HG03135 (cell line): ENCODE data around the gene GRK1.
"Not testable (repeated sequence)": the region's sequence is repeated elsewhere in the genome, so short reads cannot be mapped to it uniquely, and the experiment has no call there.

Experiments
- ATAC-seq: cut with Tn5 transposase; IDR thresholded peaks from one replicate; pipeline ENCODE4 v1.9.1; 2021; ENCODE audit warnings: mild to moderate bottlenecking, moderate library complexity; ENCODE audit not compliant: unreplicated experiment

Gene GRK1

GRCh38 chr13:113664751-113665596, 2.0 kb upstream of the GRK1 start:
- ATAC-seq: no peak

DNA sequence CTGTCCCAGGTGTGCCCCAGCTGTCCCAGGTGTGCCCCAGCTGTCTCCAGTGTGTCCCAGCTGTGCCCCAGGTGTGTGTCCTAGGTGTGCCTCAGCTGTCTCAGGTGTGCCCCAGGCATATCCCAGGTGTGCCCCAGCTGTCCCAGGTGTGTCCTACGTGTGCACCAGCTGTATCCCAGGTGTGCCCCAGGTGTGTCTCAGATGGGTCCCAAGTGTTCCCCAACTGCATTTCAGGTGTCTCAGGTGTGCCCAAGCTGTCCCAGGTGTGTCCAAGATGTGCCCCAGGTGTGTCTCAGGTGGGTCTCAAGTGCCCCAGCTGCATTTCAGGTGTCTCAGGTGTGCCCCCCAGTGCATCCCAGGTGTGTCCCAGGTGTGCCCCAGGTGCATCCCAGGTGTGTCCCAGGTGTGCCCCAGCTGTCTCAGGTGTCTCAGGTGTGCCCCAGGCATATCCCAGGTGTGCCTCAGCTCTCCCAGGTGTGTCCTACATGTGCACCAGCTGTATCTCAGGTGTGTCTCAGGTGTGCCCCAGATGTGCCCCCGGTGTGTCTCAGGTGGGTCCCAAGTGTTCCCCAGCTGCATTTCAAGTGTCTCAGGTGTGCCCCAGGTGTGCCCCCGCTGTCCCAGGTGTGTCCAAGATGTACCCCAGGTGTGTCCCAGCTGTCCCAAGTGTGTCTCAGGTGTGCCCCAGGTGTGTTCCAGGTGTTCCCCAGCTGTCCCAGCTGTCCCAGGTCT, 1.3 kb upstream of the GRK1 start:
- no peak for ATAC-seq

DNA sequence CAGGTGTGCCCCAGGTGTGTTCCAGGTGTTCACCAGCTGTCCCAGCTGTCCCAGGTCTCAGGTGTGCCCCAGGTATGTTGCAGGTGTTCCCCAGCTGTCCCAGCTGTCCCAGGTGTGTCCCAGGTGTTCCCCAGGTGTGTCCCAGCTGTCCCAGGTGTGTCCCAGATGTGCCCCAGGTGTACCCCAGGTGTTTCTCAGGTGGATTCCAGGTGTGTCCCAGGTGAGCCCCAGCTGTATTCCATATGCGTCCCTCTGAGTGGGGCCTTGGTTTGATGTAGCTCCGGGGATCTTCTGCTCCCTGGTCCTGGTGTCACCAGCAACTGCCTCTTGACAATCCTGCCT, 719 bp upstream of the GRK1 start:
- no peak for ATAC-seq

GRCh38 chr13:113667771-113668490, 912 bp downstream of the GRK1 start:
- ATAC-seq: no peak

- ATAC-seq: no peak
These were observed 1.5 kb downstream of the GRK1 start for GRCh38 chr13:113668491-113668971.

DNA sequence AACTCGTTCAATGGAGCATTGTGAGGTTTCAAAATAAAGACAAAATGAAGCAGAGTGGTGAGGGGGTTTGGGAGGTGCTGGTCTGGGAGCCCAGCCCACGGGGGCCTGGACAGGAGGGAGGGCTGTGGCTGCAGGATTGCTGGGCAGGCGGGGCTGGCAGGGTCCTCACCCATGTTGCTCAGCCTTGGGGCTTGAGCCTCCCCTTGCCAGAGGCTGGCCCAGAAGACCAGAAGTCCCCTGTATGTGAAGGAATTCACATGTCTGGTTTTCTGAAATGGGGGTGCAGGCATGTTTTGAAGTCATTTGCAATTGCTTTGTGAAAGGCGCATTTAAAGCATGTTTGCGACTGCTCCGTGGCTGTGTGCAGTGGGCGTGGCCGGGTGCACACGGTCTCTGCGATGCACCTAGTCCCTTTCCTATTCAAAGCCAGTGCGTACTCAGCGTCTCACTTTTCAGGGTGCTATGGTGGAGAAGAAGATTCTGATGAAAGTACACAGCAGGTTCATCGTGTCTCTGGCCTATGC, 2.3 kb downstream of the GRK1 start:
- no peak for ATAC-seq

DNA sequence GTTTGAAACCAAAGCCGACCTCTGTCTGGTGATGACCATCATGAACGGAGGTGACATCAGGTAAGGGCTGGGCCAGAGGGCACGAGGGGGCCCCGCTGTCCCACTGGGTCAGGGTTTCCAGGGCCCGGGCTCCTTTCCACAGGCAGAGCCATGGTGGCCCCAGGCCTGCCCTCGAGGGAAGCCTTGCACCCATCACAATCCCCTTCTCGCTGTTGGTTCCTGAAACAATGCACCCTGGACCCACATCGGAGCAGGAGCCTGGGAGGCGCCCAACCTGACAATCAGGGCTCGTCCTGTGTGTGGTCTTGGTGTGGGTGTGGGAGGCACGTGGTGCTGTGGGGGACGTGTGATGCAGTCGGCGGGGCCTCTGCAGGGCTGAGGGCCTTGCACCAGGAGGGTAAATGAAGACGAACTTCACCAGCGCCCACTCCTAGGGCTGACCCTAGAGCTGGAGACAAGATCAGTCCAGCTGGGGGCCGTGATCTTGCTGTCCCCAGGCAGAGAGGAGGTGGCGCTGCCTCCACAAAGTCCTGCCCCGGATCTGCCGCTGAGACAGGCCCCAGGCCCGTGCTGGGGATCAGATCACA, 2.8 kb downstream of the GRK1 start:
- no peak for ATAC-seq

DNA sequence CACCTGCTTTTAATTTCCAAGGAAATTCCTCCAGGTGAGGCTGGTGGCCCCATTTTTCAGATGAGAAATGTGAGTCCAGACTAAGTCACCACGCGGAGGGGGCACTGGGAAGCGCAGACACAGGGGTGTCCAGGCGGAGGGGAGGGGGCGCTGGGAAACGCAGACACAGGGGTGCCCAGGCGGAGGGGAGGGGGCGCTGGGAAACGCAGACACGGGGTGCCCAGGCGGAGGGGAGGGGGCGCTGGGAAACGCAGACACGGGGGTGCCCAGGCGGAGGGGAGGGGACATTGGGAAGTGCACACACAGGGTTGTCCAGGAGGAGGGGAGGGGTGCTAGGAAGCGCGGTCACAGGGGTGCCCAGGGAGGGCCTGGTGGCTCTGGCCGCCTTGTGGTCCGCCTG, 3.5 kb downstream of the GRK1 start:
- ATAC-seq: no peak

DNA sequence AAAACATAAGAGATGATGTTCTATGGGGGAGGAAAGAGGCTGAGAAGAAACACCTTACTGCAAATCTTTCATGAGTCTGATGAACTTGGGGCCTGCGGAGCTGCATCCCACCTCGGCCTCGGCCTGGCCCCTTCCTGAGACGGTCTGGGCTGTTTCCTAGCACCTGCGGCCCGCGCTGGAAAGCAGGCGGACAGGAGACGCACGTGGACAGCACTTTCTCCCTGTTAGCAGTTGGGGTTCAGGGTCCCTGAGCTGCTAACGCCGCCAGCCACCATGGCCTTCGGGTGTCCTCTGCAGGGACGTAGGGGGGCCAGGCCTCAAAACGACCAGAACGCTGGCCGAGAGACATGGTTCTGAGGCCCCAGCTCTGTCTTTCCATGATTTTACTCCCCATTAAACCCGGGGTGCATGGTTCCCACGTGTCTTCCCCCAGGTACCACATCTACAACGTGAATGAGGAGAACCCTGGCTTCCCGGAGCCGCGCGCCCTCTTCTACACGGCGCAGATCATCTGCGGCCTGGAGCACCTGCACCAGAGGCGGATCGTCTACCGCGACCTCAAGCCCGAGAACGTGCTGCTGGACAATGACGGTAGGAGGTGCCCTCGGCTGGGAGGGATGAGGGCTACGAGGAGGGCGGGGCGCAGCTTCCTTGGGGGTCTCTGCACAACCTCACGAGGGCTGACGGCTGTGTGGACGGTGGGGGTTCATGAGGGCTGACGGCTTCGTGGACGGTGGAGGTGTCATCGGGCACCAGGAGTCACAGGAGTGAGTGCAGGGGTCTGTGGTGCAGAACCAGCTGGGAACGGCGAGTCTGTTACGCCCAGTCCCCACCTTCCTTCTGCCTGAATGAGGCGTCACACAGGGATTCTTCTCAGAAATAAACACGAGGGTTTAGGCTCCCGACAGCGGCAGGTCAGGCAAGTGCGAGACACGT, 4.3 kb downstream of the GRK1 start:
- no peak for ATAC-seq

GRCh38 chr13:113672002-113672651, 5.1 kb downstream of the GRK1 start:
- ATAC-seq: no peak

DNA sequence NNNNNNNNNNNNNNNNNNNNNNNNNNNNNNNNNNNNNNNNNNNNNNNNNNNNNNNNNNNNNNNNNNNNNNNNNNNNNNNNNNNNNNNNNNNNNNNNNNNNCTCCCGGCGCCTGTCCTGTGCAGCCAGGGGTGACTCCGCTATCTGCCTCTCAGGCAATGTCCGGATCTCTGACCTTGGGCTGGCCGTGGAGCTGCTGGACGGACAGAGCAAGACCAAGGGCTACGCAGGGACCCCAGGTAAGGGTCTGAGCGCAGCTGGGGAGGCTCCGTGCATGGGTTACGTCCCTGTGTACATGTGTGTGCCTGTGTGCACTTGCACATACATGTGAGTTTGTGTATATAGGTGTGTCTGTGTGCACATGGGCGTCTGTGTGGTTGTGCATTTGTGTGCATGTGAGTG, 55.9 kb downstream of the GRK1 start:
- ATAC-seq: no peak

- no peak for ATAC-seq
These were observed 56.5 kb downstream of the GRK1 start for GRCh38 chr13:113723410-113724015.

DNA sequence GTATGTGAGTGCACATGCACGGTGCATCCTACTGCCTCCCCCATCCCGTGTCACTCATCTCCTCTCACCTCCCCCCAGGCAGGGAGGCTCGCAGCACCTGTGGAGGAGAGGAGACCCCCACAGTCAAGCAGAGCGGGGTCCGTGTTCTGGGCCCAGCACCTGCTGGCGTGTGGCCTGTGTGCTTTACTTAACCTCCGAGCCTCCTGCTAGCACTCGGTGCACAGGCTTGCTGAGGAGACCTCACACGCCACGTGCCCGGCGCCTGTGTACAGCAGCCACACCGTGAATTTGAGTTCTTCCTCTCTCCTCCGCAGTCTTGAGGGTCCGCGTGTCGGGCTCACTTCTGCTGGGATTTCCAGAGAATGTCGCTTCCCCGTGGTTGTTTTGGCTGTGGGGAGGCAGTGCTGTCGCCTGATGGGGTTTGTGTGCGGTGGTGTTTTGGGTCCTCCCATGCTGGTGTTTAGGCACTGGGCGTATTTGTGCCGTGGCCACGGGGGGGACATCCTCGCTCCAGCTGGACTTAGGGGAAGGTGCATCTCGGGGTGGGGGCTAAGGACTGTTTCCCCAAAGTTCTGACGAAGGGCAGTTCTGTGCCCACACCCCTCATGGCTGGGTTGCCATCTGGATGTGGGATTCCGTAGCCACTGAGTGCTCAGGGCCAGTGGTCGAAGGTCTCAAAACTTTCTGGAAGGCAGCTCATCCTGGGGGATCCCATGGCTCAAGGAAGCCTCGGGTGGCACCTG, 57.2 kb downstream of the GRK1 start:
- ATAC-seq: no peak

GRCh38 chr13:113724780-113725315, 57.8 kb downstream of the GRK1 start:
- peak; percentile 75 for ATAC-seq

- not testable (repeated sequence) for ATAC-seq
These were observed 58.5 kb downstream of the GRK1 start for GRCh38 chr13:113725329-113726105.

DNA sequence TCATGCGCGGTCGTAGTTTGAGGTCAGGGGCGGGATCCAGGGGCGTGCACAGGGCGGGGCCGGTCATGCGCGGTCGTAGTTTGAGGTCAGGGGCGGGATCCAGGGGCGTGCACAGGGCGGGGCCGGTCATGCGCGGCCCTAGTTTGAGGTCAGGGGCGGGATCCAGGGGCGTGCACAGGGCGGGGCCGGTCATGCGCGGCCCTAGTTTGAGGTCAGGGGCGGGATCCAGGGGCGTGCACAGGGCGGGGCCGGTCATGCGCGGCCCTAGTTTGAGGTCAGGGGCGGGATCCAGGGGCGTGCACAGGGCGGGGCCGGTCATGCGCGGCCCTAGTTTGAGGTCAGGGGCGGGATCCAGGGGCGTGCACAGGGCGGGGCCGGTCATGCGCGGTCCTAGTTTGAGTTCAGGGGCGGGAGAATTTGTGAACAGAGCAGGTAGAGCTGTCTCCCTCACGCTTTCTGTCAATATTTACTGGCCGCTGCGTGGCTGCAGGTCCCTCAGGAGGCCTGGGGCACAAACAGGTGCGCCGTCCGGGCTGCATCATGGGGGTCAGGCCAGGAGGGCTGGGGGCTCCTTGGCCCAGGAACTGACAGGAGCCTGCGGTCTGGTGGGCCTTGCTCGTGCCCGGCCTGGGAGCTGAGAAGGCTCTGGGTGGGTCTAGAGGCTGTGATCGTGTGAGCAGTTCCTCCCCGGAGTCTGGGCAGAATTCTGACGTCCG, 59.2 kb downstream of the GRK1 start:
- ATAC-seq: not testable (repeated sequence)
